Activated CD8-positive, alpha-beta memory T cell treated with anti-CD3 and anti-CD28 coated beads for 24 hours (primary cell): ENCODE data around the gene ZDBF2.
"Not testable (repeated sequence)": the region's sequence is repeated elsewhere in the genome, so short reads cannot be mapped to it uniquely, and the experiment has no call there.

Experiments
- DNase-seq: peaks from one replicate; pipeline ENCODE4 v3.0.0-alpha.2; 2020

Gene ZDBF2

GRCh38 chr2:206274434-206275311 is at the start of gene ZDBF2:
ZDBF2 (plus strand) TSS chr2:206274663; CDS start chr2:206281850, 7,187 bp downstream.
- DNase-seq, result peak; percentile 79

- no peak for DNase-seq
These were observed 48.8 kb upstream of the ZDBF2 start for GRCh38 chr2:206225435-206226232.

GRCh38 chr2:206228636-206229035 is 45.8 kb upstream of the ZDBF2 start:
- DNase-seq, result not testable (repeated sequence)

GRCh38 chr2:206229642-206230041 is 44.8 kb upstream of the ZDBF2 start:
- DNase-seq, result no peak

GRCh38 chr2:206230060-206230762 is 44.3 kb upstream of the ZDBF2 start:
- DNase-seq, result no peak

- DNase-seq, result no peak
These were observed 42.7 kb upstream of the ZDBF2 start for GRCh38 chr2:206231669-206232286.

- no peak for DNase-seq
These were observed 42.0 kb upstream of the ZDBF2 start for GRCh38 chr2:206232287-206233035.

GRCh38 chr2:206239157-206239556 is 35.3 kb upstream of the ZDBF2 start:
- no peak for DNase-seq

- DNase-seq, result no peak
These were observed 34.1 kb upstream of the ZDBF2 start for GRCh38 chr2:206240327-206240726.

- no peak for DNase-seq
These were observed 32.7 kb upstream of the ZDBF2 start for GRCh38 chr2:206241736-206242135.

- no peak for DNase-seq
These were observed 29.2 kb upstream of the ZDBF2 start for GRCh38 chr2:206245265-206245672.

GRCh38 chr2:206250041-206250897 is 24.2 kb upstream of the ZDBF2 start:
- DNase-seq, result no peak

GRCh38 chr2:206253125-206253776 is 21.2 kb upstream of the ZDBF2 start:
- DNase-seq, result no peak

GRCh38 chr2:206253777-206254166 is 20.7 kb upstream of the ZDBF2 start:
- DNase-seq, result no peak

- DNase-seq, result no peak
These were observed 19.5 kb upstream of the ZDBF2 start for GRCh38 chr2:206255003-206255402.

GRCh38 chr2:206256706-206257205 is 17.7 kb upstream of the ZDBF2 start:
- DNase-seq, result no peak

- no peak for DNase-seq
These were observed 17.1 kb upstream of the ZDBF2 start for GRCh38 chr2:206257350-206257749.

GRCh38 chr2:206257861-206258260 is 16.6 kb upstream of the ZDBF2 start:
- DNase-seq, result no peak

- not testable (repeated sequence) for DNase-seq
These were observed 15.8 kb upstream of the ZDBF2 start for GRCh38 chr2:206258615-206259014.
